ENCODE results near the gene ADM2.

GRCh38 chr22:50439871-50440331 is 41.4 kb upstream of the ADM2 start:
- TF ChIP-seq EZH2 (IDR thresholded peaks at IDR 0.05), result no peak
- no peak for TF ChIP-seq POLR2AphosphoS5 (IDR thresholded peaks at IDR 0.05; ENCODE audit: borderline replicate concordance, low read depth, low read length)
- TF ChIP-seq FOXP2 (optimal IDR thresholded peaks at IDR 0.05; ENCODE audit: control extremely low read depth, extremely low read length, insufficient read depth), result no peak

All from SK-N-MC (cell line).